LNCaP clone FGC (cell line): ENCODE results near the gene GRK6.

Experiments used
- DNase-seq: peaks from one replicate; pipeline ENCODE4 v3.0.0-alpha.2; 2011; ENCODE audit warnings: low read depth
- H3K4me3 ChIP-seq: 2 replicates; pipeline ENCODE4 v1.5.1; 2011; ENCODE audit warnings: mild to moderate bottlenecking, low read depth, low read length, control low read depth
- TF ChIP-seq, protein P1 (sequence below): IDR thresholded peaks from 2 replicates; pipeline ENCODE4 v1.5.1; 2012; ENCODE audit warnings: mild to moderate bottlenecking; ENCODE audit not compliant: control insufficient read depth, insufficient read depth; ENCODE audit errors: extremely low read depth

The GRK6 gene

DNA sequence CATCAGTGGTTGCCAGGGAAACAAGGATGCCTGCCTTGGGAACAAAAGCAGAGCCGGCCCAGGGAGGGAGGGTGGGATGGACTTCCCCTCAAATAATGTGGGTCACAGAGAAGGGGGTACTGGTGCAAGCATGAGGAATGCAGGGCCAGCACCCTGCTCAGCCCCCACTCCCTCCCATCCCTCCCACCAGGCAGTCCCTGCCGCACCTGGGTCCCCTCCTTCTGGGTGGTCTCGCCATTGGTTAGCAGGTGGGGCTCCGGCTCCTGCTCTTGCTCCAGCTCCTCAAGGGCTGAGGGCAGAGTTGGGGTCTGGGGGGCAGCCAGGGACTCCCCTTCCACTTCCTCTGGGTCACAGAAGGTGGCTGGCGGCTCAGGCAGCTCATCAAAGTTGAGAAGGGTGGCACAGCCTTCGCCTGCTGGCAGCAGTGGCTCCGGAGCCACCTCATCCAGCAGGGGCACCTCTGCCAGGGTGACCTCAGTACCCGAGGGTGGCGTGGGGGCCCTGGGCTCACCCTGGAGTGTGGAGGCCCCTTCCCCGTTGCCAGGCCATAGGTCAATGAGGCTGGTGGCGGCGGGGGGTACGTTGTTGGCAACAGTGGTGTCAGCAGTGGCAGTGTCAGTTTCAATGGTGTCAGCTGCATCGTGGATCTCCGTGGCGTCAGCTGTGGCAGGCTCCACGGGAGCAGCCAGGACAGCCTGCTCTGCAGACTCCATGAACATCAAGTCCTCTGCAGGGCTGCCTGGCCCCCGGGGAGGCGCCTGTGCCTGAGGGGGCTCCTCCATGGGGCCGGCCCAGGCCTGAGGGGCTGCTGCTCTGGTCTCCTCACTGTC is 31.6 kb downstream of the GRK6 start:
- DNase-seq = no peak
- TF ChIP-seq, protein P1, sequence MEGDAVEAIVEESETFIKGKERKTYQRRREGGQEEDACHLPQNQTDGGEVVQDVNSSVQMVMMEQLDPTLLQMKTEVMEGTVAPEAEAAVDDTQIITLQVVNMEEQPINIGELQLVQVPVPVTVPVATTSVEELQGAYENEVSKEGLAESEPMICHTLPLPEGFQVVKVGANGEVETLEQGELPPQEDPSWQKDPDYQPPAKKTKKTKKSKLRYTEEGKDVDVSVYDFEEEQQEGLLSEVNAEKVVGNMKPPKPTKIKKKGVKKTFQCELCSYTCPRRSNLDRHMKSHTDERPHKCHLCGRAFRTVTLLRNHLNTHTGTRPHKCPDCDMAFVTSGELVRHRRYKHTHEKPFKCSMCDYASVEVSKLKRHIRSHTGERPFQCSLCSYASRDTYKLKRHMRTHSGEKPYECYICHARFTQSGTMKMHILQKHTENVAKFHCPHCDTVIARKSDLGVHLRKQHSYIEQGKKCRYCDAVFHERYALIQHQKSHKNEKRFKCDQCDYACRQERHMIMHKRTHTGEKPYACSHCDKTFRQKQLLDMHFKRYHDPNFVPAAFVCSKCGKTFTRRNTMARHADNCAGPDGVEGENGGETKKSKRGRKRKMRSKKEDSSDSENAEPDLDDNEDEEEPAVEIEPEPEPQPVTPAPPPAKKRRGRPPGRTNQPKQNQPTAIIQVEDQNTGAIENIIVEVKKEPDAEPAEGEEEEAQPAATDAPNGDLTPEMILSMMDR = no peak
- H3K4me3 ChIP-seq = no peak overlapping the region

DNA sequence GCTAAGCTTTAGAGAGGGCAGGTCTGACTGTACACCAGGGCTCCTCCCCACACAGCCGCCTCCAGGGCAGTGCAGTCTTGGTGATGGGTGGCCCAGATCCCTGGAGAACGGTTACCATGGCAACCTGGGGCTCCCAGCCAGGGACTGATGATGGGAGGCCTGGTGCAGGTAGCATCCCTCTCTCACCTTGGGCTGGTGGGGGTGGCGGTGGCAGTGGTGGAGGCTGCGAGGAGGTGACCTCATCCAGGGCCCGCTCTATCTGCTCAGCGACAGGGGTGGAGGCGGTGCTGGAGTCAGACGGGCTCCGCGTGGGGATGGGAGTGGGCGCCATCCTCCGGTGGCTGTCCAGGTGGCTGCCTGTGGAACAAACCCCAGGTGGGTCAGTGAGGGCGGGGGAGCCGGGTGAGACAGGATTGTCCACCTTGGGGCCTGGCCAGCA is 32.5 kb downstream of the GRK6 start:
- TF ChIP-seq, protein P1 = no peak
- no peak for DNase-seq
- no peak overlapping the region for H3K4me3 ChIP-seq

DNA sequence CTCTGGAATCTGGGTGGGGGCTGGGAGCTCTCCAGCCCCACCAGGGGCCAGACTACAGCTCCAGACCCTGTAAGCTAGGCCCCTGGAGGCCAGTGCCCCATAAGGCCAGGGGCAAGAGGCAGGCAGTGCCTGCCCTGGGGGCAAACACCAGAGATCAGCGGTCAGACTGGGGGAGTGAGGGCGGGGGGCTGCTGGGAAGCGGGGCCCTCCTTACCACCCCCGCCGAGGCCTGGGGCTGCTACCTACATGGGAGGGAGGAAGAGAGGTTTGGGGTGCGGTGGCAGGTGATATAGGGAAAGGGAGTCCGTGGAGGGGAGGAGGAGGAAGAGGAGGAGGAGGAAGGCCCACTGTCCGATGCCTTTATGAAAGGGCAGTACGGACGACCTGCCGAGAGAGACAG is 32.9 kb downstream of the GRK6 start:
- H3K4me3 ChIP-seq = no peak overlapping the region
- TF ChIP-seq, protein P1 = no peak
- DNase-seq = no peak

DNA sequence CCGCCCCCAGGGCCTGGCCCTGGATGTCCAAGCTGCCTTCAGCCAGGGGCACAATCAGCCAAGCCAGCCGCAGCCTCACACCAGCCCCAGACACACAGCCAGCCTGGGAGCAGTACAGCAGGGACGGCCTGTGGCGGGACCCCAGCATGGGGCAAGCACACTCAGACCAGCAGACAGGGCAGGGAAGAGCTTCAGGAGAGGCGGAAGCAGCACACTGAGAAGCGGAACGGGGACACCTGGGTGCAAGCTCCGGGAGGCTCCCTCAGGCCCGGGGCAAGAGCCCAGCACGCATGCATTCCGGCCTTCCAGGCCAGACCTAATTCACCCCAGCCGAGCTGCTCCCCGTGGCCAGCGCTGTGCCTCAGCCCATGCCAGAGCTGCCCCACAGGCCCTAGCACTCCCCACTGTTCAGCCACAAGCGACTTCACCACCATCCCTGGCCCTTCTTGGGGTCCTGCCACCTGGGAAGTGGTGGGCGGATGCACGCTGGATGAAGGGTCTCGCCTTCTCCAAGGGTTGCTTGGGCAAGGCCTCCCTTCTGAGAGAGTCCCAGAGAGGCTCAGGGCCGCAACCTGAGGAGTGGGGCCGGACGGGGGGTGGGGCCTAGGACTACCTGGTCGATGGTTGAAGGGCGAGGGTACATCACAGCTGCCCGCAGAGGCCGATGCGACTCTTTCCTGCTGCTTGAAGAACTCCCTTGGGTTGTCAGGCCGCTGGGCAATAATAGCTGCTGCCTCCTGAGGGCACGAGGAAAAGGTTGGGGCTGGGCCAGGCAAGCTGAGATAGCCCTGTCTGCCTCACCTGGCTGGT is 33.5 kb downstream of the GRK6 start:
- DNase-seq = no peak
- TF ChIP-seq, protein P1 = no peak
- H3K4me3 ChIP-seq = no peak overlapping the region

DNA sequence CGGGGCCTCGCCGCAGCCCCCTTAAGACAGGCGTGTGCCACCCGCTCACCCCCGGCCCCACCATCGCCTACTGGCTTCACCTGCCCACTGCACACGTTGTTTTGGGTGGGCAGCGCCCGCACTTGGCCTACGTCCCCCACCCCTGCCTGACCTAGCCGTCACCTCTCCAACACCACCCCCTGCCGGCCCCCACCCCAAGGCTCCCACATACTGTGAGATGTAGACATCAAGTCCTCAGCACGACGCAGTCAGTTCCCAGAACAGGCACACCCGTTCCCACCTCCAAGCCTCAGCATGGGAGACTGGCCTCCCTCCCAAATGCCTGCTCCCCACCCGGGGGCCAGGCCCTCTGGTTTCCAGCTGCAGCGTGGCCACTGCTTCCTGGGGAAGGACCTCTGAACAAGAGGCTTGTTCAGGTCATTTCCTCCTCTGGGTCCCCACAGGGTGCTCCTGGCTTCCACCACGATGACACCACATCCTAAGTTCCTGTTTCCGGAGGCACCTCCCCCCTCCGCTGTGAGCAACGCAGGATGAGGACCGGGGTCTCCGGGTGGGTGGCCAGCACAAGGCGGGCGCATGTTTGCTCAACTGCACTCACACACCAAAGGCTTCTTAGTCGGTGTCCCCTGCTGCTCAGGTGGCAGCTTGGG is 35.7 kb downstream of the GRK6 start:
- no peak for DNase-seq
- TF ChIP-seq, protein P1 = no peak
- H3K4me3 ChIP-seq = no peak overlapping the region

DNA sequence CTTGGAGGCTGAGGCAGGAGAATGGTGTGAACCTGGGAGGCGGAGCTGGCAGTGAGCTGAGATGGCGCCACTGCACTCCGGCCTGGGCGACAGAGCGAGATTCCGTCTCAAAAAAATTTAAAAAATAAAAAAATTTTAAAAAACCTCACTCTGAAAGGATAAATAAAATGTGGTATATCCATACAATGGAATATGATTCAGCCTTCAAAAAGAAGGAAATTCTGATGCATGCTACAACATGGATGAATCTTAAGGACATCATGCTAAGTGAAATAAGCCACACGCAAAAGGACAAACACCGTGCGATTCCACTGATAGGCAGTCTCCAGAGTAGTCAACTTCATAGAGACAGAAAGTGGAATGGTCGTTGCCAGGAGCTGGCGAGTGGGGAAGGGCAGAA is 38.6 kb downstream of the GRK6 start:
- no peak for DNase-seq
- H3K4me3 ChIP-seq = no peak overlapping the region
- TF ChIP-seq, protein P1 = no peak
